ENCODE results near the gene CLMN.
A peak's percentile ranks its signal among the peaks of the same experiment; 100 is the strongest.

The CLMN gene

GRCh38 chr14:95321693-95322455 lies 2.2 kb upstream of the CLMN start:
- no peak for DNase-seq (ENCODE audit: low spot score)

DNA sequence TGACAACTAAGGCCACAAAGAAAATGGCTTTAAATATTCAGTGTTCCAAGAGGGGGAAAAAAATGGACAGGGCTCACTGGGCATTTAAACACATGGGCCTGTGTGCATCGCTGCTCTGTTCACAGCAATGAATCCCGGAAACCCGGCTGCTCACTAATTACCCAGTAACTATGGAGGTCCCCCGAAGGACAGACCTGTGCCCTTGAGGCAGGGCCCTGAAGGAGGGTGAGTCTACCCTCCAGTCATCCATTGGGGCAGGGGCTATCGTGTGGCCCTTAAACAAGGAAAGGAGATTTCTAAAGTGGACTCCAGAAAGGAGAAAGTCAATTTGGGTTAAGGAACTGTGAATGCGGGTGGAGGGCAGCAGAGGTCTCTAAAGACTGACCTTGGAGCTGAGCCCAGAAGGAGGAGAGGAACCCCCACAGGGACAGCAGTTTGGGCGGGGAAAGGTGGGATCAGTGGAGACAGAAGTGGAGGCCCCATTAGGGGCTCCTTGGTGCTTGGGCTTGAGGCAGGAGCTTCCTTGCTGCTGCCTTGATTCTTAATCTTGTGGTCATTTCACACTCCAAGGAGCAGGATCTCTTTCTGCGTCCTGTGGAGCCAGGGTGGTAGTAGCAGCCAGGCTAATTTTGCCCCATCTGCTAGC lies 1.4 kb upstream of the CLMN start:
- DNase-seq (ENCODE audit: low spot score), result no peak

- peak; percentile 22 for DNase-seq (ENCODE audit: low spot score)
Measured at GRCh38 chr14:95320078-95320895, 579 bp upstream of the CLMN start.

GRCh38 chr14:95318399-95319311 lies 1.1 kb downstream of the CLMN start:
- DNase-seq (ENCODE audit: low spot score), result no peak

- no peak for DNase-seq (ENCODE audit: low spot score)
Measured at GRCh38 chr14:95317817-95318343, 1.8 kb downstream of the CLMN start.

GRCh38 chr14:95316821-95317220 lies 2.9 kb downstream of the CLMN start:
- DNase-seq (ENCODE audit: low spot score), result no peak

- DNase-seq (ENCODE audit: low spot score), result no peak
Measured at GRCh38 chr14:95315579-95315978, 4.1 kb downstream of the CLMN start.

- DNase-seq (ENCODE audit: low spot score), result no peak
Measured at GRCh38 chr14:95315156-95315555, 4.6 kb downstream of the CLMN start.

DNA sequence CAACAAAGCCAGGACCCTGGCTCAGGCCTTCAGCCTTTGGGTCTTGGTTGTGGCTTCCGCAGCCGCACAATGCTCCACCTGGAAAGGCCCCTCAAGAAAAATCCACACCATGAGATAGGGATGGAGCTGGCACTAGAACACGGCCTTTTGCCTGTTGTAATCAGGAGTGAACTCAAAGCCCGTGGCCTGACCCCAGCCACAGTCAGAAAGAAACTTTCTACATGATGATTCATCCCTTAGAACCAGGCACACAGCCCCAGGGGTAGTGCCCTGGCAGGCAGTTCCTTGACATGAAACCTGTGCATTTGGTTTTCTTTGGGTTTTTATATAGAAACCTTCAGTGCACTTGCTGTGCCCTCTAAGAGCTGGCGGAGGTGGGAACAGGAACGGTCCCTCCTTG lies 5.1 kb downstream of the CLMN start:
- DNase-seq (ENCODE audit: low spot score), result no peak

- no peak for DNase-seq (ENCODE audit: low spot score)
Measured at GRCh38 chr14:95313707-95314106, 6.0 kb downstream of the CLMN start.

DNA sequence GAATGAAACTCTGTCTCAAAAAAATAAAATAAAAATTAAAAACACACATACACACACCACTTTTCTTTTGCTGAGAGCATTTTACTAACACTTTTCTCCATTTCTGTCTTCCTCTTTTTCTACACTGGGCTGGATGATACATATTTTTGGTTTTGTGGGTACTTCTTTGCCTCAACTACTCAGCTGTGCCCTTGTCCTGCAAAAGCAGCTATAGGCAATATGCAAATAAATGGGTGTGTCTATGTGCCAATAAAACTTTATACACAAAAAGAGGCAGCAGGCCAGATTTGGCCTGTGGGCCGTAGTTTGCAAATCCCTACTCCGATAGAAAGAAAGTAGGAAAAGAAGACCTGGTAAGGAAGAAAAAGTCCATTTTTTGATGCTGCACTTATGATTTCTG lies 6.5 kb downstream of the CLMN start:
- DNase-seq (ENCODE audit: low spot score), result no peak

- DNase-seq (ENCODE audit: low spot score), result no peak
Measured at GRCh38 chr14:95312311-95312710, 7.4 kb downstream of the CLMN start.

GRCh38 chr14:95311752-95312151 lies 8.0 kb downstream of the CLMN start:
- DNase-seq (ENCODE audit: low spot score), result peak; percentile 30

- no peak for DNase-seq (ENCODE audit: low spot score)
Measured at GRCh38 chr14:95310635-95311380, 8.9 kb downstream of the CLMN start.

- no peak for DNase-seq (ENCODE audit: low spot score)
Measured at GRCh38 chr14:95309261-95310051, 10.3 kb downstream of the CLMN start.

GRCh38 chr14:95308073-95308472 lies 11.6 kb downstream of the CLMN start:
- no peak for DNase-seq (ENCODE audit: low spot score)

DNA sequence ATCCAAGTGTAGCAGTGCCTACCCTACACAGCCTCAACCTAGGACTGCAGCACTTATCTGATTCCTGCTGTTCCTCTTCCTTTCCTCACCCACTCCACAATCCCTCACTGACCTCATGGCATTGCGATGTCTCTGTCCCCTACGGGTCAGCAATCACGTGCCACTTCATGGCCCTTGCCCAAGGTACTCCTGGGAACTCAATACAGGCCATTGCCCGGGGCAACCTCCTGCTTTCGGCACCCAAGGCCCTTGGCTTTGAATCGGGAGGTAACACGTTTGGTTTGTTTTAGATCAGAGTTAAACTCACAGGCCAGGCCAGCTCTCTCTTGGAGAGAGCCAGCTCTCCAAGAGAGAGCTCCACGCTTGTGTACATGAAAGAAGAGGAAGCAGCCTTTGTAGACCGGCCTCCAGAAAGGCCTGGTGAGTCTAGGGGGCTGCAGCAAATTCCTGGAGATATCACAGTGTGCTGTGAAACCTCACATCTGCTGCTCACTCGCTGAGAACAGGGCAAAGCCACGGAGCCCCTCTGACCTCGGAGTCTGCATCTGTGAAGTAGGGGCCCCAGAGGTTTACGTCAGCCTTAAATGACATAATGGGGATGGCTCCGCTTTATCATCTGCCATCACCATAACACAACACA lies 12.2 kb downstream of the CLMN start:
- DNase-seq (ENCODE audit: low spot score), result no peak

DNA sequence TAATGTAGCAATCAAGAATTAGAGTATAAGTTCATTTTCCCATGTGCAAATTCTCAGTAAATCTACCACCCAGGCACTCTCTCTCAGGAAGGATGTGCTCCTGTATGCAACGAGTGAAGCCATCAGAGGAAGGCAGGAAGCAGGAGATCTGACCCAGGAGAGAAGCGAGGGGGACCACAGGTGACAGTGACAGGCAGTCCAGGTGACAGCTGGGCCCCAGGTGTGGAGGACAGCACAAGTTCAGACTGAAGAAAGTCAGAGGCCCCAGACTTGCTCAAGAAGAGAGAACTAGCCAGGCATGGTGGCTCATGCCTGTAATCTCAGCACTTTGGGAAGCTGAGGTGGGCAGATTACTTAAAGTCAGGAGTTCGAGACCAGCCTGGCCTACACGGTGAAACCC lies 13.8 kb downstream of the CLMN start:
- DNase-seq (ENCODE audit: low spot score), result no peak

DNA sequence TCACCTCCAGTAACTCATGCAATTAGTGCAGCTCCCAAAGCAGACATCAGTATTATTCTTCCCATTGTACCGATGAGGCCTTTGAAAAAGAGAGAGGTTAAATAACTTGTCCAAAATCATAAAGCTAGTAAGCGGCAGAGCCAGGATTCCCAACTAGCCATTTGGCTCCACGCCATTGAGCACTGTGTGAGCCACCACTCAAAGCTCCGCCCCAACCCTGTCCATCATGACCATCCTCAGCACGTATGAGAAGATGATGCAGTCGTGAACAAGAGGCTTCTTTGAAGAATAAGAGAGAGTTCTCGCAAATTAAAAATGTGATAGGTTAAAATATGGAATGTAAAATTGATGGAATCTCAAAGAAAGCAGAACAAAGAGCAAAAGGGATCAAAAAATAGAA lies 14.6 kb downstream of the CLMN start:
- no peak for DNase-seq (ENCODE audit: low spot score)

DNA sequence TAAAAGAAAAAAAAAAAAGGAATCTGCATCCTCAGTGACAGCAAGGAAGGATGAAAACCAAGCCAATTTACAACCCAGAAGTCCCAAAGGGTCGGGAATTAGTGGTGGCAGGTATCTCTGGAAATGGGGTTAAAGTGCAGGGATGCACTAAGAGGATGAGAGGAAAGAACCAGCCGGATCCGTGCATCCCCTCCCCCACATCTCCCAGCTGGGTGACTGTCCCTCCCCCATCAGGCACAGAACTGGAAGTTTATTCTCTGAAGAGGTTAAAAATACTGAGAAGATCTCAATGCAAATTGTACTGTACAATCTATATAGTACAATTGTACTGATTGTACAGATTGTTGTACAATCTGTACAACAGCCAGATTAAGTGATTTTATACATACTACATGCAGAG lies 15.4 kb downstream of the CLMN start:
- DNase-seq (ENCODE audit: low spot score), result no peak

Data from SW480 (cell line).